ENCODE measurements around the gene HSPA1A.

GRCh38 chr6:31825553-31825952 lies 10.2 kb downstream of the HSPA1A start:
- TF ChIP-seq CTCF (IDR thresholded peaks at IDR 0.05; ENCODE audit: low read depth, low read length, poor library complexity, severe bottlenecking) (no peak), EZH2phosphoT487 (IDR thresholded peaks at IDR 0.05; ENCODE audit: borderline replicate concordance, low read length) (no peak)

Data from DOHH2 (cell line).